ENCODE measurements around the gene CPED1.
A peak's percentile ranks its signal among the peaks of the same experiment; 100 is the strongest.

Gene CPED1

DNA sequence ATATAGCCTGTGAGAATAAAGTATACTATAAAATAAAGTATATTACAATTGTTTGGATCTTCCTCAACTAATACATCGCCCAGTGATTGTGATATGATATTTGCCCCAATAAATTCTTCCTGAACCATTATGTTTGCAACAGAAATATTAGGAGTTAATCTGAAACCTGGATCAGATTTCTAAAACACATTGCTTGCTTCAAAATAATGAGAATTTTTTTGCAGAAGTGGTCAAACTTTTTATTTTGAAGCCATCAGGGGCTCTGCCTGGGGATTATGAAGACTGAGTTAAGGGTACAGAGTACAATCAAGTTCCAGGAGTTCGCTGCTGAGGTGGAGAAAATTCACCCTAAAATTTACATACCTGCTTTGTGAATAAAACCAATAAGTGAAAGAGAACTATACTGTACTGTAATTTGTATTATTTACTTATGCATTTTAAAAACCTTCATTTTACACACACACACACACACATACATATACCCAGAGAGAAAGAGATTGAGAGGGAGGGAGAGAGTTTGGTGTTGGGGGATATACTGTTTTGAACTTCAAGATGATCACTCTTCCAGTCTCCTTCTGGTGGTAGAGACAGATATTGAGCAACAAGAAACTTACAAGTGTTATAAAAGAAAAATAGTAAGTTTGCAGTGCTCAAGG is 91.9 kb downstream of the CPED1 start:
- no peak for TF ChIP-seq CTCF (IDR thresholded peaks at IDR 0.05; ENCODE audit: poor library complexity, severe bottlenecking)

DNA sequence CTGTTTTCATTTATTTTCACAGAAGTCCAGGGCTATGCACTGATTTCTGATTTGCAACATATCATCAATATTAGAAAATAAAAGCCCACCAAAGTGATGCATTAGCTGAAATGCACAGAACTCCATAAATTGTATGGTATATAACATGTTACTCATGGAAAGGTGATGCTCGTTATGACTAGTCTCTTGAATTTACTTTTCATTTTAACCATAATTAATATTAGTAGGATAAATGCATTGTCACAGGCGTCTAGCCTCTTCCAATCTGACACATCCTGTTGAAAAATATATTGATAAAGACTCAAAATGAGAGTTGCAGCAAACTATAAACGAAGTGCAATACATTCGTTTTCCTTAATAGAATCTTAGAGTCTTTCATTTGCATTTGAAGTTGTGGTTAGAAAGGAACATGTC is 92.4 kb downstream of the CPED1 start:
- no peaks in the 10 kb centered on the region for H3K9me3 ChIP-seq (ENCODE audit: severe bottlenecking)
- no peak for TF ChIP-seq CTCF (IDR thresholded peaks at IDR 0.05; ENCODE audit: poor library complexity, severe bottlenecking)
- no peaks in the 10 kb centered on the region for H3K27me3 ChIP-seq (ENCODE audit: insufficient read depth, poor library complexity, severe bottlenecking)
- no peak overlapping the region for H3K4me3 ChIP-seq (ENCODE audit: severe bottlenecking)
- H3K4me1 ChIP-seq (ENCODE audit: insufficient read depth, poor library complexity, severe bottlenecking) = peaks cover 47% of the 10 kb centered on the region
- H3K27ac ChIP-seq (ENCODE audit: poor library complexity, severe bottlenecking) = no peak overlapping the region
- no peaks in the 10 kb centered on the region for H3K36me3 ChIP-seq (ENCODE audit: low read depth)
- DNase-seq (ENCODE audit: low spot score) = no peak
- ATAC-seq (ENCODE audit: low read depth) = no peak

More for the DNA sequence above, 91.9 kb downstream of the CPED1 start:
- ATAC-seq (ENCODE audit: low read depth) (no peak), DNase-seq (ENCODE audit: low spot score) (no peak)
- peaks cover 42% of the 10 kb centered on the region for H3K4me1 ChIP-seq (ENCODE audit: insufficient read depth, poor library complexity, severe bottlenecking)
- H3K4me3 ChIP-seq (ENCODE audit: severe bottlenecking) = no peak overlapping the region
- no peaks in the 10 kb centered on the region for H3K9me3 ChIP-seq (ENCODE audit: severe bottlenecking)
- no peak overlapping the region for H3K27ac ChIP-seq (ENCODE audit: poor library complexity, severe bottlenecking)
- H3K27me3 ChIP-seq (ENCODE audit: insufficient read depth, poor library complexity, severe bottlenecking) = no peaks in the 10 kb centered on the region
- H3K36me3 ChIP-seq (ENCODE audit: low read depth) = no peaks in the 10 kb centered on the region

DNA sequence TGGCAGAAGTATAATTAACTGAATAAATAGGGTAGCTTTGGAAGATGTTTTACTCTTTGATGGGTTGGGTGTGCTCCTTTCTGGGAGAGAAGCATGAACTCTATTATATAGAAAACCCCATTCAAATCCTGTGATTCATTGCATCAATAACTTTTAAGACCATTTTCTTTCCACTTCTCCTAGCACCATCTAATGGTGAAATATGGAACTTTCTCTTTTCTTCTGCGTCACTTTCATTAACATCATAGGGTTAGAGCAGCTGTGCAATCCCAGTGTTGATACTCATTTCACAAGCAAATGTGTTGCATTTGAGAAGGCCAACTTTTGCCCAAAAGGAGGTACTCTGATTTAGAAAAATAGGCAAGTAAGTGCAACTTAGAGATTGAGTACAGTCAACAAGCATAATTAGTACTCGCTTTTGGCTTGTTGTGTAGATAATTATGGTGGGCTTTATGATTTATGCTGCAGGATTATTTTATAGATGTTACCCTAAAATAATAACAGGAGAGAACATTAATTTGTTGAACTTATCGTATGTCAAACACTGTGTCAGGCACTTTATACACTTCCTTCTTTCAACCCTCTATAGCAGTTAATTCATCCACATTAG is 92.9 kb downstream of the CPED1 start:
- Histone ChIP-seq H3K27me3 (ENCODE audit: insufficient read depth, poor library complexity, severe bottlenecking) (no peaks in the 10 kb centered on the region), H3K4me1 (ENCODE audit: insufficient read depth, poor library complexity, severe bottlenecking) (peaks cover 44% of the 10 kb centered on the region), H3K9me3 (ENCODE audit: severe bottlenecking) (no peaks in the 10 kb centered on the region), H3K27ac (ENCODE audit: poor library complexity, severe bottlenecking) (peak overlapping the region; percentile 98), H3K4me3 (ENCODE audit: severe bottlenecking) (no peak overlapping the region), H3K36me3 (ENCODE audit: low read depth) (no peaks in the 10 kb centered on the region)
- ATAC-seq (ENCODE audit: low read depth) = no peak
- DNase-seq (ENCODE audit: low spot score) = no peak
- TF ChIP-seq CTCF (IDR thresholded peaks at IDR 0.05; ENCODE audit: poor library complexity, severe bottlenecking) = peak; percentile 87

GRCh38 chr7:121082400-121083101 is 94.0 kb downstream of the CPED1 start:
- no peaks in the 10 kb centered on the region for H3K9me3 ChIP-seq (ENCODE audit: severe bottlenecking)
- no peak for ATAC-seq (ENCODE audit: low read depth)
- DNase-seq (ENCODE audit: low spot score) = no peak
- H3K36me3 ChIP-seq (ENCODE audit: low read depth) = no peaks in the 10 kb centered on the region
- TF ChIP-seq CTCF (IDR thresholded peaks at IDR 0.05; ENCODE audit: poor library complexity, severe bottlenecking) = no peak
- peaks cover 39% of the 10 kb centered on the region for H3K4me1 ChIP-seq (ENCODE audit: insufficient read depth, poor library complexity, severe bottlenecking)
- no peaks in the 10 kb centered on the region for H3K27me3 ChIP-seq (ENCODE audit: insufficient read depth, poor library complexity, severe bottlenecking)
- peak overlapping the region; percentile 98 for H3K27ac ChIP-seq (ENCODE audit: poor library complexity, severe bottlenecking)
- no peak overlapping the region for H3K4me3 ChIP-seq (ENCODE audit: severe bottlenecking)

All from RWPE2 (cell line).